Amygdala (tissue), 56 donors: ENCODE data around the gene NEK10.
A peak's percentile ranks its signal among the peaks of the same experiment; 100 is the strongest.

ENCODE experiments used
- DNase-seq, 56 donors: peaks; one replicate each; lab custom pipeline; 2025; lab: John Stamatoyannopoulos, UW

Gene NEK10

DNA sequence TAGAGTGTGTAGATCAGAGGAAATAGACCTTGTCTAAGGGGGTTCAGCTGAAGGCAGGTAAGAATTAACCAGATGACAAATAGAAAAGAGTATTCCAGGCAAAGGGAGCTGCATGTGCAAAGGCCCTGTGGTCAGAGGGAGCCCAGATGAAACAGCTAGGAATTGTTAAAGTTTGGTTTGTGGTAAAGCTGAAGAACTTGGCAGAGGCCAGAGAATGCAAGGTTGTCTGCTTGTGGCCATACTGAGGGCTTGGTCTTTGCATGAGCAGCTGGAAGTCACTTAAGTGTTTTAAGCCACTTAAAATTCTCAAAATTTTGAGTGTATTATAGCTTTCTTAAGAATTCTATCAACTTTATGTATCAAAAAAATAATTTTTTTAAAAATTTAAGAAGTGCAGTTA is 116.5 kb downstream of the NEK10 start:
- no peak for DNase-seq

DNA sequence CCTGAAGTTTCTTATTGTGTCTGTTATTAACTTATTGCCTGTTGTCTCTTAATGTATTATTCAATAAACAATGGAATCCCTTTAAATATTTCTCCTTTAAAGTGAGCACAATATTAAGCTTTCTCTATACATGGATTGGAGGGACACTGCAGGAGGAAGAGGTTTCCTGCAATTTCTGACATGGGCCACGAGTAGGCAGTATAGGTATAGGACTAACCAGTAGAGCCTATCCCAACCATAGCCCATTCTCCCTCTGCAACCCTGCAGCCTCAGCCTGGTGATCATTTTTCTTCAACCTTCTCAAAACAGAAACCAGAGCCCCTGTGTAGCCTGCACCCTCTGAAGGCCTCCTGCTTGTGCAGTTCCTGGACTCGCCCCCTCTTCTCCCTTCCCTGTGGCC is 124.8 kb downstream of the NEK10 start:
- no peak for DNase-seq

DNA sequence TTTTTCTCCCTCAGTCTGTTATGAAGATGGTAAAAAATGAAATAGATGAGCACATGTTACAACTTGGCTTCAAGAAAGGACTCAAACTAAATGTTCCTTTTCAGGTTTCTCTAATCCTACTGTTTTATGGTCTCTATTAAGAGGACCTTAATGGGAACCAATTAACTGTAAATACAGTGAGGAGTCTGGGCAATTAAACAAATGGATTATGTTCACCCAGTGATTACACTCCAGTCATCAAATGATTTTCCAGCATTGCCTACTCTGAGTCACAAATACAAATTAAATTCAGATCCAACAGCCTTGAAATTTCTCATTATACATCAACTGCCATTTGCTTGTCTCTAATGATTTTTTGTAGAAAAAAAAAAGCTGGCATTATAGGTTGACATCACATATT is 129.2 kb downstream of the NEK10 start:
- no peak for DNase-seq

DNA sequence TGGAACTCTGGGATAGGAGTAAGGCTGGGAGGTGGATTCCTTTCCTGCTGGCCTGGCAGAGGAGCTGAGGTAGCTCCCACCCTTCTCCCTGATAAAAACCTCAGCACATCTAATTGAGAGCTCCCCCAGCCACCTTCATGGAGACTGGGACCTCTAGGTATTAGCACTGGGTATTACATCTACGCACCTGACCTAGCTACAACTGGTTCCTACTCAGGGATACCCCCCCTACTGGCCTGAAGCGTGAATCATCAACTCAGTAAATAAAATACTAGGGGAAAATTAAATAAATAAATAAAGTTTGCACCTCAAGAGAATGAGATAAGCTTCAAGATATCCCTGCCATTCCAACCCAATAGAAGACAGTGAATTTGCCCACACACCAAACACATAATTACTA is 140.4 kb downstream of the NEK10 start:
- DNase-seq = no peak

DNA sequence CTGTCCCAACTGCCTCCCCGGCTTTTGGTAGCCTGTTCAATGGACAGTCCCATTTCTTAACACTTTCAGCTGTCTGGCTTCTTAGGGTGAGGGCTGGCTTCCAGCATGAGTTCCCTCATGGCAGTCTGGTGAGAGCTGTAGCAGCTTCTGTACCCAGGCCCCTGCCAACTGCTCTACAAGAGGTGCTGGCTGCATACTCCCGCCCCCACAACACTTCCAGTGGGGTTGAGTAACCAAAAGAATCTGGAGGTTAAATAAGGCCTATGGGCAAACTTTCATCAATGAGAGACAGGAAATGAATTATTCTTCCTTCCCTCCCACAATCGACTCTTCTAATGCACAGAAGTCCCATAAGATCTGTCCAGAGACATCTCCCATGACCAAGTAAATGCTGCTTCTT is 145.0 kb downstream of the NEK10 start:
- DNase-seq = no peak

DNA sequence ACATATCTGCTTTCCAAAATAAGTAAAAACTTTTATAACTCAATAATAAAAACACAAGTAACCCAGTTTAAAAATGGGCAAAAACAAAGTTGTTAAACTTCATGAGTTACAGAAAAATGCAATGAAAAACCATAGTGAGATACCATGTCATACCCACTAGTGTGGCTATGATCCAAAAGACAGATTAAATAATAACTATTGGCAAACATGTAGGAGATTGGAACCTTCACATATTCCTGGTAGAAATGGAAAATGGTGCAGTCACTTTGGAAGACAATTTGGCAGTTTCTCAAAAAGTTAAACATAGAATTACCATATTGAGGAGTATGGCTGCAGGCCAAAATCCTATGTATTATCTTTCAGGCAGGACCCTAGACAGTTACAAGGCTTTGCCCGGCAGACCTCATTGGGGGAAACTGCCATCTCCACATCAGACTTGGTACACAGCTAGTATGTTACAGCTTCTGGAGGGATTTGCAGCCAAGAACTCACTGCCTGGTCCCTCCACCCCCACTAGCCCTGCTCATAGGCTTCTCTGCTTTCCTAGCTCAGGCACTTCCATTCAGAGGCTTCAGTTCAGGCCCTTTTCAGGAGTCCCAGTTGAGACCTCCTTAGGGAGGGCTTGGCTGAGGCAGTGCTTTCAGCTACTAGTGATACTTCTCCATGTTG is 147.8 kb downstream of the NEK10 start:
- no peak for DNase-seq

DNA sequence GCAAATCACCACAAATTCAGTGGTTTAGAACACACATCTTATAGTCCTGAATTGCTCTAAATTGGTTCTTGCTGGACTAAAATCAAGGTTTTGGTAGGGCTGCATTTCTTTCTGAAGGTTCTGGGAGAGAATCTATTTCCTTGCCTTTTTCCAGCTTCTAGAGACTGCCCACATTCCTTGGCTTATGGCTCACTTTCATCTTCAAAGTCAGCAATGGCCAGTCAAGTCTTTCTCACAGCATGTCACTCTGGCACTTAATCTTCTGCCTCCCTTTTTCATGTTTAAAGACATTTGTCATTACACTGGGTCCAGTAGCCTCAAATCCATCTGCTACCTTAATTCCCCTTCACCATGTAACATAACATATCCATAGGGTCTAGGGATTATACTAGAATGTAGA is 149.0 kb downstream of the NEK10 start:
- DNase-seq = no peak

DNA sequence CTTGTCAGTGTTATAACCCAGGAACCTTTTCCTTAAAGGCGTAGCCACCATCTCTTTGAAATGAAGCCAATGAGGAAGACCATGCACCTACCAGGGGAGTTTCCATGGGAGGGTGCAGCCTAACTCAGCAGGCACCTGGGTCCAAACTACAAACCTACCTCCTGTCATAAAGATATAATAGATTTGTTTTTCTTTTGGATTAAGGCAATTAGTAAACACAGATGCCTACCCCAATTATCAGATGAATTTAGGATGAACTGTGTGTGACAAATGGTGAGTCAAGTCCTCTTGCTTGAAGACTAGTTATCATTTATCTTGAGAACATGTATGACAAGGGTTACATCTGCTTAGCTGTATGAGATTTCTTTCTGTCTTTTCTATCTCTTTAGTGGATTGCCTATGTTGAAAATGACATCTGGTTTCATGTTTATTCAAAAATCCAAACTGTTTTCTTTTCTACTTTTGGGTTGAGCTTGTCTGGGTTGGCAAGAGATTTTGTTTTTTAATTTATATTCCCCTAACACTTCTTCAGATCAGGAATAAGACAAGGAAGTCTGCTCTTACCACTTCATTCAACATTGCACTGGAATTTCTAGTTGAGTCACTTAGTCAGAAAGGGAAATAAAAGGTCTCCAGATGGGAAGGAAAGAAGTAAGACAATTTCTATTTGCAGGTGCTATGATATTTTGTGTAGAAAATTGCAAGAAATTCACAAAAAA is 149.9 kb downstream of the NEK10 start:
- no peak for DNase-seq

DNA sequence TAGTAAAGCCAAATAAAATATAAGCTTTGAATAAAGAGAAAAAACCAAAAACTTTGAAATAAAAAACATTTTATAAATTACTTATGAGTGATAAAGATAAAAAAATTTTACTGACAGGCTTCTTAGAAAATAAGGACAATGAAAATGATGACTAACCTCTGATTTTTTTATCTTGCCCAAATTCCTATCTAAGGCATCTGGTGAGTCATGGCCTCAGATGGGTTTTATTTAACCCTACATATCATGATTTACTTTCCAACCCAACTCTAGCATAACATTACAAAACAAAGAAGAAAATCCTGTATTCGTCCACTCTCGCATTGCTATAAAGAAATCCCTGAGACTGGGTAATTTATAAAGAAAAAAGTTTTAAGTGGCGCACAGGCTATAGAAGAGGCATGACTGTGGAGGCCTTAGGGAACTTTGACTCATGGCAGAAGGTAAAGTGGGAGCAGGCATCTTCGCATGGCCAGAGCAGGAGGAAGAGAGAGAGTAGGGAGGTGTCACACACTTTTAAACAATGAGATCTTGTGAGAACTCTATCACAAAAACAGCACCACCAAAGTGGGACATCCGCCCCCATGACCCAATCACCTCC is 152.1 kb downstream of the NEK10 start:
- no peak for DNase-seq

DNA sequence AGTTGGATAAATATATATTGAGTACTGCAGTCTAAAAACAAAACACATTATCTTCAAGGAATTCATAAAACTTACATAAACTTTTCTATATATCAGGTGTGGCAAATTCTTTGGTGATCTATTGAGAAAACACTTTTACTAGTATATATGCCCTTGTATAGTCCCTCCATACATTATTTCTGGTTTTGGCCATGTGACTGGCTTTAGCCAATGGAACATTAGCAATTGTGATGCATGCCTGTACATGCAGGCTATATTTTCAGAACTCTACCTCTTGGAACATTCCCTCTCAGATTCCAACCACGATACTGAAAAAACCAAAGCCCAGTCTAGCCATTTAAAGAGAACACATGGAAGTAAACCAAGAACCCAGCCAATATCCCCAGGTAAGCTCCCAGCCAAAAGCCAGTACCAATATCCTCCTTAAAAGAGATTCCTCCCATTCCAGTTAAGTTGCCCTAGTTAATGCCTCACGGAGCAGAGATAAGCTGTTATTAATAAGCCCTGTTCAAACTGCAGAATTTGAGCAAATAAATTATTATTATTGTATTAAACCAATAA is 152.8 kb downstream of the NEK10 start:
- no peak for DNase-seq

DNA sequence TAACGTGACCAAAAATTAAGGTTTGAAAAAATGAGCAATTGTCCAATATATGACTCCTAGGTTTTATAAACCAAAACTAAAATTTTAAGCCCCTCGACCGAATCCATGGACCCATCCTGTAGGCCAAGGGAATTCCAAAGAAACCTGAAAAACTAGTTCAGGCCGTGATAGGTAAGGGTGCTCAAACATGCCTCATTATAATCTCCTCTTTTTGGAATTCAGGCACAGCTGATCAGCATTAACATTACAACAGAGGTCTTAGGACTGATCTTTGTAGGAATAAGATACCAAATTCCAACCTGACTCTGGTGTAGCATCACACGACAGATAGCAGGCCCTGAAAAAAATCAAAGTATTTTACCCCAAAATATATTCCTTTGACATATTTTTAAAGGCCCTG is 155.7 kb downstream of the NEK10 start:
- no peak for DNase-seq

DNA sequence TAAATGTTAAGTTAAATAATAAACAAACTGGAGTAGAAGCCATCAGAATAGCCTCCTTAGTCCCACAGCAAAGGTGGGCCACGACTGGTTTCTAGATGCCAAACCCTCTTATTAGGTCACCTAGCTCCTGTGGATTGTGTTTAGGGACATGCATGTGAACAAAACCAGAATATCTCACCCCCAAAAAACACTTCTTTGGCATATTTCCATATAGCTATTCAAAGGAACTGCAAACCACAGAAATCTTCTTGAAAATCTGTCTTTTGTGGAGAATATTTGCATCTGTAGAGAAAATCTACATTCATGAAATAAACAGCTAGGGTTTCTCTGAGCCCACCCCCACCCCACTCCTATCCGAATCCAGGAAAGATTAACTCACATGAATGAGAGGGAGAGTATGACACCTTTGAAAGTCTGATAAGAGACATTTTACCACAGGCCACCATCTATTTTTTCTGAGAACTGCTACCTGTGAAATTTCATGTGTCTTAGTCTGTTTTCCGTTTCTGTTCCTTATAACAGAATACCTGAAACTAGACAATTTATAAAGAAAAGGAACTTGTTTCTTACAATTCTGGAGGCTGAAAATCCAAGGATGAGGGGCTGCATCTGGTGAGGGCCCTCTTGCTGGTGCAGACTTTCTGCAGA is 159.4 kb downstream of the NEK10 start:
- DNase-seq = no peak

DNA sequence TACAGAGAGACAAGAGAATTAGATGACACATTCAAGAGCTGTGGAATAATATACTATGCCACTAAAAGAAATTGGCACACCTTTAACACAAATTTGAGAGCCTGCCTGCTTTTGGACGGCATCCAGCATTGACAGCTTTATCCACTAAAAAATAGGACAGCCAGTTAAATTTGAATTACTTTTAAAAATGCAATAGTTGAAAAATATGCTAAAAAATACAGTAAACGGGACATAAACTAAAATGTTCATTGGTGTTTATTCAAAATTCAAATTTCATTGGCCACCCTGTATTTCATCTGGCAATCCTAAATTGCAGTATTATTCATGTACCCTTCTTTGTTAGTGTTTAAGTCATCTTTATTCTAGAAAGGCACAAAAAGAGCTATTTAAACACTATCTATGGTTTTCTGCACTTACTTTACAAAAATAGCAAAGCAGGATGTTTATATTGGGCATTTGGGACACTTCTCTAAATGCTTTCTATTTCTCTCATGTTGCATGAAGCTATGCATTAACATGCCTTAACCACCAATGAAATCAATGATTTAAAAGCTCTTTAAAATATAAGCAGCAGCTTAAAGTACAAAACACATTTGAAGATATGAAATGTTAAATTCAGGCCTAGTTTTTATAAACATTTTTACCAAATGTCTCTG is 160.1 kb downstream of the NEK10 start:
- peak in 2 of 56 donors; percentile 1 to 2 for DNase-seq

DNA sequence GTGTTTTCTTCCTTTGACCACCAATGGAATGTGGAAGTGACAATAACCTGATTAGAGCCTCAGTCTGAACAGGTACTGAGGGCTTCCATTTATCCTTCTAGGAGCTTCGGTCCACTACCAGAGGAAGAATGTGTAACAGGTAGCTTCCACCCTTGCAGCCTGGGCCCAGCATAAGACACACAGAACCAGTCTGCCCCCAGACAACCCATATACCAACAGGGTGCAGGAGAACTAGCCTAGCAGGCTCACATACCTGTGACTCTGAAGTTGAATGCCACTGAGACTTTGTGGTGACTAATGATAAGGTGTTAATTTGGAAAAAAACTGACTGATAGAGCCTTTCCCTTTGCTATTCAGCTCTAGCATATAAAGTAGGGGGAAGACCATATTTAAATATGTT is 166.2 kb downstream of the NEK10 start:
- no peak for DNase-seq

DNA sequence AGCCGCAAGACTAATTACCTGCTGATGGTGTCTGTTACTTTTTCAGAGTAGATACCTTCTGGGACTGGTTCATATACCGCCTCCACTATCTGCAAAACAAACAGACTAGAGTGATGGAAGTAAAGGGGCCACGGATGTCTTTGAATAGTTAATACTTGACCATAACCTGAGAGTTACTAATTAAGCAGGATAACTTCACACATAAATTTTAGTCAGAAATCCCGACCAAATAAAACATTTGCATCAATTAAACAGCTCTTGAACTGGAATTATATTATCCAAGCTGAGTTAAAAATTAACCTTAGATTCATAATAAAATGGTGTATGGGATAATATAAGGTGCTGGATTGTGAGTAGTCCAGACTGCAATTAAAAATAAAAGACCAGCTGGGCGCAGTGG is 167.7 kb downstream of the NEK10 start:
- DNase-seq = no peak

DNA sequence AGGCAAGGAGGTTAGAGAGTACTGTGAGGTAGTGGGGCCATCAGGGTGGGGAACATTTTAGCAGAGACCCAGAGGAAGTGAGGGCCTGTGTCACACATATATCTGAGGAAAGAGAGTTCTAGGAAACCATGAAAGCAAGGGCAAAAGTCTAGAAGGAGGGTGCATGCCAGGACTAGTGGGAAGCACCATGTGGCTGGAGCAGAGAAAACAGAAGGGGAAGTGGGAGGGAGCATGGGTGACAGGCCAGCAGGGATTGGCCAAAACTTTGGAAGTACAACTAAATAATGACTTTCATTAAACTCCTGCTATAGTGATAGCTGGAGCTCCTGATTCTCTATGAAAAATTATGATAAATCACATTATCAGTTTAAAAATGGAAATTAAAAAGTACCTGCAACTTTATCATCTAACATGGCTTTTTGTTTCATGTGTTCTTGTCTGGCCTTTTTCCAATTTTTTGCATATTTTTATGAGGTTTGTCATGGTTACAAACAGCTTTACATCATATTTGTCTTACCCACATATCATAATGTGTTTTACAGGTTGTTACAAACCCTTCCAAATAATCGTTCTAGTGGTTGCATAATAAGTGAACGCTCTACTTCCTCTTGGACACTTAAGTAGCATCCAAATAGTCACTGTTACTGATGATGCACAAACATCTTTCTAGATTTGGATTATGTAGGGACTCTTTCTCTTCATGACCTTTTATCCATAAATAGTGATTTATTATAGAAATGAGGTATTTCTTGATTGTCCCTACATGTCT is 168.3 kb downstream of the NEK10 start:
- DNase-seq = no peak

DNA sequence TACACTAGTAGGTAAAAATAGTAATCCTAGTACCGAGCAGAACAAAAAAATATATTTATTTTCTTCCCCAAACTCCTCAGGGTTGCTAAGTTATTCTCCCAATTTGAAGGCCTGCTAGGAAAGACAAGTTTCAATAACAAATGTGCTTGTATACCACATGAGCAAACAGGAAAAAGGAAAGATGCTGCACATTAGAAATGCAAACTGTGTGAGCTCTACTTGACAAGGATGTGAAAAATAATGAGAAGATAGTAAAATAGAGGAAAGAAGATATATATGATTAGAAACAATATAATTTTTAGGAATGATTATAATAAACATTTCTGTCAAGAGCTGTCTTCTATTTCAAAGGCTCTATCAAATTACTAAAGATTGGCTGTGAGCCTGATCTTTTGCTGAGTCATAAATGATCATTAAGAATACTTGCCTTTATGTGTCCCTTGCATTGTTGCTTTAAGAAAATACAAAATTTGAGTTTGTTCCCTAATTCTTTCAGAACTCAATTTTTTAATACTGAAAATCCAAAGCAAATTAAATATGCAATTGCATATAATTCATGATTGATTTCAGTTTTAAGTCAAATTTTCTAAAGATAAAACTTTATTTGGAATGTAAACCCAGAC is 174.2 kb downstream of the NEK10 start:
- no peak for DNase-seq

DNA sequence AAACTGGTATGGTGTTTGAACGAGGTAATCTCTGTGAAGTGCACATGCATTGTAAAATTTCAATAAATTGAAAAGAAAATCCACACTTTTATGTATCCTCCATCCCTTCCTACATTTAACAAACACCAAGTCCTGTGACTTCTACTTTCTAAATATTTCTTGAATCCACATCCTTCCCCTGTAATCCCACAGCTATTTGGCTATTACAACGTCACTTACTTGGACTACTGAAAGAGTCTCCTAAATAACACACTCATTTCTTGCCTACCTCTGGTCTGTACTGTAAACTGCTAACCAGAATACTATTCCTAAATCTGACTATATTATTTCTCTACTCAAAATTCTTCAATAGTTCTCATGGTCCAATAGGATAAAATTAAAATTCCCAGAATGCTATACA is 176.1 kb downstream of the NEK10 start:
- no peak for DNase-seq

DNA sequence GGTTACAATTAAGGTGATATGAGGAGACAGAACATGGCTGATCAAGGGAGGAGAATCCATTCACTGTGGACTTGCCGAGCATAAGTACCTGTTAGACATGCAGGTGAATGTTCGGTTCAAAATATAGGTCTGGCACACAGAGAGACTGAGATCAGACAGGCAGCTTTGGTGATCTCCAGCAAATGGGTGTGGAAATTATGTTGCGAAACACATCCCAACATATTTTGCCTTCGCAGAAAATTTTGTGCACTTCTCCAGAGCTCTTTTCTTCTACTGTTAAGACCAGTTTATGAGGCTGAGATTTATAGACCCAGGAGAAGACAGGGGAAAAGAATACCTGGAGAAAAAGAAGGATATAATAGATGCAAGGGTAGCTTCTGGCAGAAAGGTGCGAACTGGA is 183.2 kb downstream of the NEK10 start:
- no peak for DNase-seq
